HG02571 (cell line): Measurements from ENCODE around the gene SAMD4A.
"Not testable (repeated sequence)": the region's sequence is repeated elsewhere in the genome, so short reads cannot be mapped to it uniquely, and the experiment has no call there.

Experiments used
- ATAC-seq: cut with Tn5 transposase; IDR thresholded peaks from one replicate; pipeline ENCODE4 v1.9.1; 2021; ENCODE audit warnings: mild to moderate bottlenecking, moderate library complexity; ENCODE audit not compliant: unreplicated experiment

Gene SAMD4A

GRCh38 chr14:54591866-54592265, 24.9 kb downstream of the SAMD4A start:
- no peak for ATAC-seq

- ATAC-seq = no peak
Measured at GRCh38 chr14:54593860-54594259, 26.9 kb downstream of the SAMD4A start.

GRCh38 chr14:54594537-54594936, 27.6 kb downstream of the SAMD4A start:
- no peak for ATAC-seq

GRCh38 chr14:54597795-54598443, 31.0 kb downstream of the SAMD4A start:
- ATAC-seq = no peak

GRCh38 chr14:54599966-54600716, 33.2 kb downstream of the SAMD4A start:
- ATAC-seq = no peak

- no peak for ATAC-seq
Measured at GRCh38 chr14:54600717-54601109, 33.8 kb downstream of the SAMD4A start.

DNA sequence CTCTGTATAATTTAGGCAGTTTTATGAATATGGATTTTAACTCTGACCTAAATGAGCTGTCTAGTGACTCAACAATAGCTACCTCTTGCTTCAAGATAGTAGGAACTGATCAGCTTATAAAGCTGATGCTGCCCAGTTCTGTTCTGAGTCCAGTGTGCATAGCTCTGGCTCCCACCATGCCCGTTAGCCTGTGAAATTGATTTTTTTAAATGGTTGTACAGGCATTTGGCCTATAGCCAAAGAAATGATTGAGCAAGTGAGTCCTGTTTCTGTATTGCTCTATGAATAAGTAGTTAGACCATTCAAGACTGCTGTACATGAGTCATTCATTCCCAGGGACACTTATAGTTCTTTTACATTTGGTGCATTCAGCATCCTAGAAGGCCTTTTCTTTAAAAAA, 36.4 kb downstream of the SAMD4A start:
- no peak for ATAC-seq

DNA sequence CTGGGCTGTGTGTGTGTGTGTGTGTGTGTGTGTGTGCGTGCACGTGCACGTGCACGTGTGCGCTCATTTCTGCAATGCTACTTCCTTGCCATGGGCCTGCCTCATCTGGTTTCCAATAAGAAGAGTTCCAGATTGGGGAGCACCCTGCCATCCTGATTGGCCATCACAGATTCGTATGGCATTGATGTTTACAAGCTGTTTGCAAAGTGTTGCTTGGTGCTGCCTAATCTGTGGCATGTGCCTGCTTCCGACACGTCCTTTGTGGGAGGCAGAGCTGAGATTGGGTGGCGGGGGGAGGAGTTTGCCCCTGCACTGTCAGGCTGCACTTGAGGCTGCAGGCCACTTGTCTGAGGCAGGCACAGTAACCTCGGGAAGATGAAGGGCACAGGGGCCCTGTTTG, 39.2 kb downstream of the SAMD4A start:
- ATAC-seq = no peak

DNA sequence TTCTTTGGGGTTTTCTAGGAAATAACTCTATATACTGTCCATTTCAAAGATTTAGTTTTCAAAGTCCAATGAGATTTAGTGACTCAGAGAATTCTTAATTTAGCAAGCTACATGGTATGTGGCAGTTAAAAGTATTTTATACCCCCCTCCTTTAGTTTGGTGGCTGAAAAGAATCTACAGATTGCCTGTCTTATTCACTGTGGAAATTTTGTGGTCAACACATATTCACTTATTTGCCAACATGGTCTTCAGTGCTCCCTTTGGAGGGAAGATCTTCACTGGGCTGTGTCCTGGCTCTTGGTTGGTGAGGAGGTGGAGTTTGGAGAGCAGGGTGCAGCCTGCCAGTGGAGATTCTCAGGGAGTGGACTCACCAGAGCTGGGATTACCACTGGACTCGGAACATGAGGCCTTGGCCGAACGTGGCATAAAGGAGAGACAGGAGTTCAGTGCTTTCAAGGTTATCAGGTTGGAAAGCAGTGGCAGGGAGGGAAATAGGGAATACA, 39.8 kb downstream of the SAMD4A start:
- no peak for ATAC-seq

- ATAC-seq = no peak
Measured at GRCh38 chr14:54609576-54609975, 42.6 kb downstream of the SAMD4A start.

- ATAC-seq = no peak
Measured at GRCh38 chr14:54610051-54610977, 43.4 kb downstream of the SAMD4A start.

DNA sequence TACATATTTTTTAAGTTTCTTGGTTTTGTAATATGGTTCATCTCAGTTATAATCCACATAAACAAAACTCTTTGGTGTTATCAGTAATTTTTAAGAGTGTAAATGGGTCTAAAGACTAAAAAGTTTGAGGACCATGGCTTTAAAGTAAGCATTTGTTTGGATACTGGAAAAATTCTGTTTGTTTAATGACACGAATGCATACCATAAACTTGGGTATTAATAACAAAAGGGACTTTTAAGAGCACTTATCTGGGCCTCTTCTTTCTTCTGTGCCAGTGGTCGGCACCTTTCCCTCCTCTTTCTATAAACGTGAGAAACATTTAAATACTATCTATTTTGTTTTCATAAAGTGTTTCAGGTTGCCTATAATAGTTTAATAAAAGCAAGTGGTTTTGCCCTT, 47.4 kb downstream of the SAMD4A start:
- no peak for ATAC-seq

DNA sequence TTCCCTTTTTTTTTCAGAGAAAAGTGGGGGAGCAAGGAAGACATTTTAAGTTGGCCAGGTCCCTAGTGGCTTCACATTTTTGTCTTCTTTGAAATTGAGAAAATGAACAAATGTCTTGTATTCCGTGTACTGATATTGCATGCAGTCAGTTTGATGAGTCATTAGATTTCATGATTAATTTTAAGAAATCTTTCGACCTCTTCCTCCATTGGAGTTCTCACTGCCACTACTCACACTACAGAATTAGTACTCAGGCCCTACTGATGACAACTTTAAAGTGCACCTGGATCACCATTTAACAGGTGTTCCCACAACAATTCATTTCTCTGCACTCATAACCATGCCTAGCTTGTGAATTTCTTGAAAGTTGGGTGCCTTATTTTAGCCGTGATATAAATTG, 50.5 kb downstream of the SAMD4A start:
- ATAC-seq = no peak

- no peak for ATAC-seq
Measured at GRCh38 chr14:54621686-54622085, 54.8 kb downstream of the SAMD4A start.

DNA sequence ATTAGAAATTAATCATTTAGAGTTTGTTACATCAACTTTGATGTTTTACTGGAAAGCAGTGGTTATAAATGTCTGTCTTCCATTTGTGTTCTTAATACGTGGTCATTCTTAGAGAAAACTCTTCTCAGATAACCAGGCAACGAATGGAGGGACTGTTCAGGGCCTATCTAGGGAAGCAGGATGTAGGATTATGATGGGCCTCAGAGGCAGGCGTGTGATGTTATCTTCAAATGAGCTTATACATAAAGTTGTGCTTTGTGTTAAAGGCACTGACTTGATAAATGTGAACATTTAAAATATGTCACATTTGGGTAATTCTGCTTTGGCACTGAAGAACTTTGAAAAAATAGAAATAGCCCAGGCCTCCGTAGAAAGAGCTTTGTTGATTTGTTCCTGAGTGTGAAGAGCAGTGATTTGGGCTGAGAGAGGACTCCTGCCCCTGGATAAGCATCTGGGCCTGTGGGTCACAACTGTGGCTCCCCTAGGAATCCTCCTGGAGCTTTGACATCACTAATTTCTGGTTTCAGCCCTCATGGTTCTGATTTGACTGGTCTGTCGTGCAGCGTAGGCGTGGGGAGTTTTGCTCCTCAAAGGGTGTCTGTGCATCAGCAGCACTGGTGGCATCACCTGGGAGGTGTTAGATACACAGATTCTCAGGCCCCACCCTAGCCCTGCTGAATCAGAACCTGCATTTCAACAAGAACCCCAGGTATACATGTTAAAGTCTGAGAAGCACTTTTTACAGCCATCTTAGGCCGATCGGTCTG, 55.4 kb downstream of the SAMD4A start:
- peak; percentile 96 for ATAC-seq

- no peak for ATAC-seq
Measured at GRCh38 chr14:54623279-54624004, 56.5 kb downstream of the SAMD4A start.

DNA sequence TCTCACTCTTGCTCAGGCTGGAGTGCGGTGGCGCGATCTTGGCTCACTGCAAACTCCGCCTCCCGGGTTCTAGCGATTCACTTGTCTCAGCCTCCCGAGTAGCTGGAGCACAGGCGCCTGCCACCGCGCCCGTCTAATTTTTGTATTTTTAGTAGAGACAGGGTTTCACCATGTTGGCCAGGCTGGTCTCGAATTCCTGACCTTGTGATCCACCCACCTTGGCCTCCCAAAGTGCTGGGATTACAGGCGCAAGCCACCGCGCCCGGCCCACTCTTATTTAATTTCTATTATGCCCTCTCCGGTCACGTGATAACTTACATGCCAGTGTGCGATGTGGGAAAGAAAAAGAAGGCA, 57.1 kb downstream of the SAMD4A start:
- not testable (repeated sequence) for ATAC-seq

DNA sequence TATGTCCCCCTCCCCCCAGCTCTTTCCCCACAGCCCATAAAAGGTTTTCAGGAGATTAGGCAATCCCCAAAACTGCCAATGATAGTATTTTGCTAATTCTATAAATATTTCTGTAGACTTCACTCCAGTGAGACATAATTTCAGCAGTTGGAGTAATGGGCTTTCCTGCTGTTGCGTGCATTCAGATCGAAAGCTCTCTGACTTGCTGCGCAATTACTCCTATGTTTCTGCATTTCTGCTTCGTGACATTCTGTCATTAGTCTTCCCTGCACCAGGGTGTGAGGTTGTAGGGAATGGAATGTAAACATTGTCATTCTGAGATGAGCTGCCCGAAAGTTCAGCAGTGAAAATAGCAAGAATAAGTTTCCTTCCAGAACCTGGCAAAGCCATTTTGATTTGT, 58.2 kb downstream of the SAMD4A start:
- ATAC-seq = no peak

- no peak for ATAC-seq
Measured at GRCh38 chr14:54627219-54627539, 60.3 kb downstream of the SAMD4A start.
